ENCODE data around the gene WNT9A. TPM values are rescaled to one million over a fixed set of nuclear protein-coding genes. Genes with fewer than 3 reads are reported as not detected.
"Not testable (repeated sequence)": the region's sequence is repeated elsewhere in the genome, so short reads cannot be mapped to it uniquely, and the experiment has no call there.

WNT9A gene
- 10.1 and 10.3 TPM in 2 replicates for total RNA-seq

- H3K36me3 ChIP-seq (ENCODE audit: control insufficient read depth, insufficient read depth, low read length): no peaks in the 10 kb centered on the region
- DNase-seq (ENCODE audit: low read depth): no peak
- H3K4me3 ChIP-seq (ENCODE audit: low read depth, low read length): peak within 1 kb of the TSS; percentile 54
- peaks cover 9% of the 10 kb centered on the region for H3K27me3 ChIP-seq (ENCODE audit: control insufficient read depth, insufficient read depth, low read length)
- TF ChIP-seq CTCF (IDR thresholded peaks at IDR 0.05; ENCODE audit: insufficient read depth, low read length, poor library complexity, severe bottlenecking): no peak
Observed at GRCh38 chr1:227947676-227948492, at the start of gene WNT9A. Gene WNT9A, minus strand, starts transcription at chr1:227947932. Its CDS starts 45 bp downstream, at chr1:227947887.

GRCh38 chr1:227996187-227996950 lies 48.6 kb upstream of the WNT9A start:
- DNase-seq (ENCODE audit: low read depth): no peak
- Histone ChIP-seq H3K27me3 (ENCODE audit: control insufficient read depth, insufficient read depth, low read length) (peaks cover 10% of the 10 kb centered on the region), H3K4me3 (ENCODE audit: low read depth, low read length) (no peak overlapping the region), H3K36me3 (ENCODE audit: control insufficient read depth, insufficient read depth, low read length) (no peaks in the 10 kb centered on the region)
- TF ChIP-seq CTCF (IDR thresholded peaks at IDR 0.05; ENCODE audit: insufficient read depth, low read length, poor library complexity, severe bottlenecking): no peak

GRCh38 chr1:227994632-227995300 lies 47.0 kb upstream of the WNT9A start:
- Histone ChIP-seq H3K36me3 (ENCODE audit: control insufficient read depth, insufficient read depth, low read length) (no peaks in the 10 kb centered on the region), H3K4me3 (ENCODE audit: low read depth, low read length) (no peak overlapping the region), H3K27me3 (ENCODE audit: control insufficient read depth, insufficient read depth, low read length) (no peaks in the 10 kb centered on the region)
- TF ChIP-seq CTCF (IDR thresholded peaks at IDR 0.05; ENCODE audit: insufficient read depth, low read length, poor library complexity, severe bottlenecking): no peak
- no peak for DNase-seq (ENCODE audit: low read depth)

- no peak overlapping the region for H3K4me3 ChIP-seq (ENCODE audit: low read depth, low read length)
- TF ChIP-seq CTCF (IDR thresholded peaks at IDR 0.05; ENCODE audit: insufficient read depth, low read length, poor library complexity, severe bottlenecking): no peak
- H3K27me3 ChIP-seq (ENCODE audit: control insufficient read depth, insufficient read depth, low read length): no peaks in the 10 kb centered on the region
- H3K36me3 ChIP-seq (ENCODE audit: control insufficient read depth, insufficient read depth, low read length): no peaks in the 10 kb centered on the region
- DNase-seq (ENCODE audit: low read depth): no peak
Observed at GRCh38 chr1:227987181-227987580, 39.4 kb upstream of the WNT9A start.

- H3K4me3 ChIP-seq (ENCODE audit: low read depth, low read length); H3K36me3 ChIP-seq (ENCODE audit: control insufficient read depth, insufficient read depth, low read length); H3K27me3 ChIP-seq (ENCODE audit: control insufficient read depth, insufficient read depth, low read length); DNase-seq (ENCODE audit: low read depth): not testable (repeated sequence)
Observed at GRCh38 chr1:227975583-227976283, 28.0 kb upstream of the WNT9A start.

GRCh38 chr1:227973724-227974288 lies 26.1 kb upstream of the WNT9A start:
- not testable (repeated sequence) for H3K27me3 ChIP-seq (ENCODE audit: control insufficient read depth, insufficient read depth, low read length); H3K36me3 ChIP-seq (ENCODE audit: control insufficient read depth, insufficient read depth, low read length); H3K4me3 ChIP-seq (ENCODE audit: low read depth, low read length); DNase-seq (ENCODE audit: low read depth)

GRCh38 chr1:227972843-227973374 lies 25.2 kb upstream of the WNT9A start:
- H3K36me3 ChIP-seq (ENCODE audit: control insufficient read depth, insufficient read depth, low read length); H3K27me3 ChIP-seq (ENCODE audit: control insufficient read depth, insufficient read depth, low read length); DNase-seq (ENCODE audit: low read depth); H3K4me3 ChIP-seq (ENCODE audit: low read depth, low read length): not testable (repeated sequence)

GRCh38 chr1:227972283-227972679 lies 24.5 kb upstream of the WNT9A start:
- DNase-seq (ENCODE audit: low read depth); H3K36me3 ChIP-seq (ENCODE audit: control insufficient read depth, insufficient read depth, low read length); H3K4me3 ChIP-seq (ENCODE audit: low read depth, low read length); H3K27me3 ChIP-seq (ENCODE audit: control insufficient read depth, insufficient read depth, low read length): not testable (repeated sequence)

GRCh38 chr1:227971643-227972282 lies 24.0 kb upstream of the WNT9A start:
- H3K36me3 ChIP-seq (ENCODE audit: control insufficient read depth, insufficient read depth, low read length); DNase-seq (ENCODE audit: low read depth); H3K4me3 ChIP-seq (ENCODE audit: low read depth, low read length); H3K27me3 ChIP-seq (ENCODE audit: control insufficient read depth, insufficient read depth, low read length): not testable (repeated sequence)

All from kidney epithelial cell (primary cell).